SK-N-SH (cell line): ENCODE data around the gene GFY. TPM values are rescaled to one million over a fixed set of nuclear protein-coding genes. Genes with fewer than 3 reads are reported as not detected.

Experiments used
- CTCF ChIA-PET: fragments of 300-600, 350-600 bp; formaldehyde crosslinking; extraction: SDS; loops from one replicate; lab custom pipeline; 2021; lab: Yijun Ruan, JAX
- POLR2A ChIA-PET: fragments of 350-600 bp; sonication (Branson Sonifier 250); formaldehyde crosslinking; extraction: SDS; loops from one replicate; lab custom pipeline; 2020; ENCODE audit warnings: antibody characterized with exemption, inconsistent platforms; lab: Yijun Ruan, JAX
- DNase-seq: peaks from one replicate; pipeline ENCODE4 v3.0.0; 2012
- H2AFZ ChIP-seq: fragments of 200-600 bp; sonication (generic); 2 replicates; pipeline ENCODE4 v1.8.1; 2016; ENCODE audit warnings: antibody characterized with exemption, mild to moderate bottlenecking, low read depth
- H3F3A ChIP-seq: fragments of 200-600 bp; sonication (generic); replicated peaks from 2 replicates; pipeline ENCODE3; 2016; ENCODE audit warnings: antibody characterized with exemption, mild to moderate bottlenecking; ENCODE audit not compliant: insufficient read depth
- H3K27ac ChIP-seq, 2 experiments: fragments of 200-500 bp in 1 of 2; fragments of 200-600 bp in 1 of 2; sonication (Bioruptor generic) in 1 of 2; sonication (generic), shearing (Covaris generic) in 1 of 2; 2 replicates each; pipeline versions ENCODE4 v1.5.1 to v1.6.1; 2014 to 2016; ENCODE audit warnings: low read depth in 2 of 2, inconsistent platforms in 1 of 2, low read length in 1 of 2, mild to moderate bottlenecking in 1 of 2, mixed read lengths in 1 of 2
- H3K27me3 ChIP-seq: fragments of 200-600 bp; sonication (generic), shearing (Covaris generic); 2 replicates; pipeline ENCODE4 v1.6.1; 2016; ENCODE audit warnings: mixed run types; ENCODE audit not compliant: insufficient read depth
- H3K36me3 ChIP-seq, 2 experiments: fragments of 200-500 bp in 1 of 2; fragments of 200-600 bp in 1 of 2; sonication (Bioruptor generic) in 1 of 2; sonication (generic) in 1 of 2; replicated peaks in 1 of 2; 2 replicates each; pipeline versions ENCODE3 to v1.5.1; 2014 to 2016; ENCODE audit warnings: low read length in 1 of 2, mild to moderate bottlenecking in 1 of 2; ENCODE audit not compliant: insufficient read depth in 2 of 2, control insufficient read depth in 1 of 2
- H3K4me1 ChIP-seq, 2 experiments: fragments of 200-500 bp in 1 of 2; fragments of 200-600 bp in 1 of 2; sonication (Bioruptor generic) in 1 of 2; sonication (generic), shearing (Covaris generic) in 1 of 2; 2 replicates each; pipeline versions ENCODE4 v1.5.1 to v1.6.1; 2014 to 2016; ENCODE audit warnings: low read depth in 1 of 2, low read length in 1 of 2, mixed run types in 1 of 2; ENCODE audit not compliant: insufficient read depth in 2 of 2, control insufficient read depth in 1 of 2
- H3K4me2 ChIP-seq: fragments of 200-600 bp; sonication (generic), shearing (Covaris generic); 2 replicates; pipeline ENCODE4 v1.6.1; 2017; ENCODE audit warnings: mixed run types
- H3K4me3 ChIP-seq, 2 experiments: fragments of 200-500 bp in 1 of 2; fragments of 200-600 bp in 1 of 2; sonication (Bioruptor generic) in 1 of 2; sonication (generic), shearing (Covaris generic) in 1 of 2; 2 replicates each; pipeline versions ENCODE4 v1.5.1 to v1.8.1; 2014 to 2016; ENCODE audit warnings: low read depth in 2 of 2, inconsistent platforms in 1 of 2, low read length in 1 of 2, mild to moderate bottlenecking in 1 of 2, mixed read lengths in 1 of 2, moderate library complexity in 1 of 2
- H3K79me2 ChIP-seq: fragments of 200-600 bp; sonication (generic); 2 replicates; pipeline ENCODE4 v1.8.1; 2017; ENCODE audit warnings: mild to moderate bottlenecking; ENCODE audit not compliant: insufficient read depth
- H3K9ac ChIP-seq: fragments of 200-600 bp; sonication (generic); 2 replicates; pipeline ENCODE4 v1.6.1; 2017; ENCODE audit warnings: mixed run types
- H3K9me2 ChIP-seq: fragments of 200-600 bp; sonication (generic); 2 replicates; pipeline ENCODE4 v1.6.1; 2017; ENCODE audit warnings: mixed run types
- H3K9me3 ChIP-seq: fragments of 200-600 bp; sonication (generic); 2 replicates; pipeline ENCODE4 v1.6.1; 2017; ENCODE audit warnings: mixed run types, mild to moderate bottlenecking, moderate library complexity
- H4K20me1 ChIP-seq: fragments of 200-600 bp; sonication (generic); 2 replicates; pipeline ENCODE4 v1.6.1; 2017; ENCODE audit warnings: mild to moderate bottlenecking, mixed run types; ENCODE audit not compliant: insufficient read depth
- CHD2 ChIP-seq: fragments of 150-350 bp; IDR thresholded peaks from 2 replicates; pipeline ENCODE4 v1.6.1; 2018; ENCODE audit warnings: low read length; ENCODE audit not compliant: partially characterized antibody
- EP300 ChIP-seq, 2 experiments: IDR thresholded peaks; 2 replicates each; pipeline versions ENCODE4 v1.4.0 to v1.6.1; 2012; ENCODE audit warnings: borderline replicate concordance in 1 of 2, low read depth in 1 of 2, low read length in 1 of 2
- EZH2phosphoT487 ChIP-seq: fragments of 200-600 bp; sonication (generic); IDR thresholded peaks from 2 replicates; pipeline ENCODE4 v1.6.1; 2017; ENCODE audit warnings: low read depth, mixed run types, mild to moderate bottlenecking, antibody characterized with exemption, moderate library complexity, borderline replicate concordance
- NRF1 ChIP-seq: IDR thresholded peaks from 2 replicates; pipeline ENCODE4 v1.6.1; 2012; ENCODE audit warnings: low read depth, mild to moderate bottlenecking, low read length
- RXRA ChIP-seq: IDR thresholded peaks from 2 replicates; pipeline ENCODE4 v1.4.0; 2012; ENCODE audit warnings: low read depth, mild to moderate bottlenecking, borderline replicate concordance
- TAF1 ChIP-seq: IDR thresholded peaks from 2 replicates; pipeline ENCODE4 v1.6.1; 2012; ENCODE audit warnings: low read depth, mild to moderate bottlenecking, low read length, moderate library complexity, borderline replicate concordance
- TEAD4 ChIP-seq: IDR thresholded peaks from 2 replicates; pipeline ENCODE4 v1.4.0; 2012; ENCODE audit warnings: mild to moderate bottlenecking, borderline replicate concordance; ENCODE audit not compliant: insufficient read depth
- YY1 ChIP-seq: IDR thresholded peaks from 2 replicates; pipeline ENCODE4 v1.4.0; 2012; ENCODE audit warnings: low read depth, mild to moderate bottlenecking
- WGBS: methylation state at CpG from one replicate; pipeline ENCODE4 v1.1.6; 2017; ENCODE audit warnings: low lambda C conversion rate; 5-methylcytosine and 5-hydroxymethylcytosine counted together
- polyA plus RNA-seq, 3 experiments: library from polyadenylated mRNA; depleted of rRNA; stranded (reverse); fragments of >200 nt; gene quantifications; 2 replicates each; pipeline ENCODE4 v1.2.3, GENCODE V29; 2012
- TF ChIP-seq, protein P1 (sequence below): IDR thresholded peaks from 2 replicates; pipeline ENCODE4 v1.6.1; 2012; ENCODE audit warnings: mild to moderate bottlenecking, low read depth, low read length, moderate library complexity
- TF ChIP-seq, protein P2 (sequence below): fragments of 150-350 bp; IDR thresholded peaks from 2 replicates; pipeline ENCODE4 v1.6.1; 2017; ENCODE audit warnings: antibody characterized with exemption, low read length, low read depth, borderline replicate concordance
- TF ChIP-seq, protein P3 (sequence below): IDR thresholded peaks from 2 replicates; pipeline ENCODE4 v1.4.0; 2012; ENCODE audit warnings: low read depth, borderline replicate concordance

Gene GFY
- polyA plus RNA-seq, 1 of the 3 experiments (the other 2 are of a cell fraction), result not detected

DNA sequence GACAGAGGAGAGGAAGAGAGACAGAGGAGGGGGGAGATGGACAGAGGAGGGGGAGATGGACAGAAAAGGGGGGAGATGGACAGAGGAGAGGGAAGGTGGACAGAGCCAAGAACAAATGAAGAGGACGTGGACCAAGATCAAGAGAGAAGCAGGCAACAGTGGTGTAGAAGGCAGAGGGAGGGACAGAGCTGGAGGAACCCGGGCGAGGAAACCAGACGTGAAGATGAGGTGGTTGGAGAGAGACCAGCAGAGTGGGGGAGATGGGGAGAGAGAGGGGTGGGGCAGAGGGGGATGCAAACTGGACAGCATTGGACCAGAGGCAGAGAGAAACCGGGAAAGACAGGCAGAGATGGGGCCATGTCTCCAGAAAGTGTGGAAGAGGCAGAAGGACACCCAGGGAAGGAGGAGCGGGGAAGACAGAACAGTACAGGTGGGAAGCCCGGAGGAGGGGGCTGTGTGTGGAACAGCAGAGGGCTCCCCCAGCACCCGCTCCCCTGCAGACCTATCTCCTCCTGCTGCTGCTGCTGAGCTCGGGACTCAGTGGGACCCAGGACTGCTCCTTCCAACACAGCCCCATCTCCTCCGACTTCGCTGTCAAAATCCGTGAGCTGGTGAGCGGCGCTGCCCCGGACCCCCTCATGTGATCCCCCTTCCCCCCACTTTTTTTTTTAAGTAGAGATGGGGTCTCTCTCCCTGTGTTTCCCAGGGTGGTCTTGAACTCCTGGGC lies 50.2 kb downstream of the GFY start:
- POLR2A ChIA-PET, result no interaction called here
- no peak overlapping the region for H2AFZ ChIP-seq

More for the DNA sequence above, 50.2 kb downstream of the GFY start:
- CTCF ChIA-PET, result interaction anchor here (0.6 to 1.8 kb wide), 10 partner anchors 9 to 104 kb away, joined by 3 to 7 read pairs (median 4); partner anchors contain the start of genes NOSIP and PIH1D1
- no peaks in the 10 kb centered on the region for H3K27me3 ChIP-seq
- WGBS, result 70% methylated on average over 15 of the region's 15 CpGs
- no peaks in the 10 kb centered on the region for H3K36me3 ChIP-seq
- peaks cover 0 to 5% of the 10 kb centered on the region in 2 experiments; a peak in 2 of 4 replicates for H3K4me1 ChIP-seq
- H3K79me2 ChIP-seq, result no peaks in the 10 kb centered on the region
- TF ChIP-seq TEAD4, result no peak
- TF ChIP-seq, protein P1, sequence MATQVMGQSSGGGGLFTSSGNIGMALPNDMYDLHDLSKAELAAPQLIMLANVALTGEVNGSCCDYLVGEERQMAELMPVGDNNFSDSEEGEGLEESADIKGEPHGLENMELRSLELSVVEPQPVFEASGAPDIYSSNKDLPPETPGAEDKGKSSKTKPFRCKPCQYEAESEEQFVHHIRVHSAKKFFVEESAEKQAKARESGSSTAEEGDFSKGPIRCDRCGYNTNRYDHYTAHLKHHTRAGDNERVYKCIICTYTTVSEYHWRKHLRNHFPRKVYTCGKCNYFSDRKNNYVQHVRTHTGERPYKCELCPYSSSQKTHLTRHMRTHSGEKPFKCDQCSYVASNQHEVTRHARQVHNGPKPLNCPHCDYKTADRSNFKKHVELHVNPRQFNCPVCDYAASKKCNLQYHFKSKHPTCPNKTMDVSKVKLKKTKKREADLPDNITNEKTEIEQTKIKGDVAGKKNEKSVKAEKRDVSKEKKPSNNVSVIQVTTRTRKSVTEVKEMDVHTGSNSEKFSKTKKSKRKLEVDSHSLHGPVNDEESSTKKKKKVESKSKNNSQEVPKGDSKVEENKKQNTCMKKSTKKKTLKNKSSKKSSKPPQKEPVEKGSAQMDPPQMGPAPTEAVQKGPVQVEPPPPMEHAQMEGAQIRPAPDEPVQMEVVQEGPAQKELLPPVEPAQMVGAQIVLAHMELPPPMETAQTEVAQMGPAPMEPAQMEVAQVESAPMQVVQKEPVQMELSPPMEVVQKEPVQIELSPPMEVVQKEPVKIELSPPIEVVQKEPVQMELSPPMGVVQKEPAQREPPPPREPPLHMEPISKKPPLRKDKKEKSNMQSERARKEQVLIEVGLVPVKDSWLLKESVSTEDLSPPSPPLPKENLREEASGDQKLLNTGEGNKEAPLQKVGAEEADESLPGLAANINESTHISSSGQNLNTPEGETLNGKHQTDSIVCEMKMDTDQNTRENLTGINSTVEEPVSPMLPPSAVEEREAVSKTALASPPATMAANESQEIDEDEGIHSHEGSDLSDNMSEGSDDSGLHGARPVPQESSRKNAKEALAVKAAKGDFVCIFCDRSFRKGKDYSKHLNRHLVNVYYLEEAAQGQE, result no peak
- no peak for TF ChIP-seq EZH2phosphoT487
- no peak for TF ChIP-seq TAF1
- no peak for TF ChIP-seq EP300 (IDR thresholded peaks at IDR 0.05; ENCODE audit: borderline replicate concordance in 1 of 2, low read depth in 1 of 2, low read length in 1 of 2)
- TF ChIP-seq, protein P2, sequence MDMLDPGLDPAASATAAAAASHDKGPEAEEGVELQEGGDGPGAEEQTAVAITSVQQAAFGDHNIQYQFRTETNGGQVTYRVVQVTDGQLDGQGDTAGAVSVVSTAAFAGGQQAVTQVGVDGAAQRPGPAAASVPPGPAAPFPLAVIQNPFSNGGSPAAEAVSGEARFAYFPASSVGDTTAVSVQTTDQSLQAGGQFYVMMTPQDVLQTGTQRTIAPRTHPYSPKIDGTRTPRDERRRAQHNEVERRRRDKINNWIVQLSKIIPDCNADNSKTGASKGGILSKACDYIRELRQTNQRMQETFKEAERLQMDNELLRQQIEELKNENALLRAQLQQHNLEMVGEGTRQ, result no peak
- TF ChIP-seq YY1, result no peak
- TF ChIP-seq, protein P3, sequence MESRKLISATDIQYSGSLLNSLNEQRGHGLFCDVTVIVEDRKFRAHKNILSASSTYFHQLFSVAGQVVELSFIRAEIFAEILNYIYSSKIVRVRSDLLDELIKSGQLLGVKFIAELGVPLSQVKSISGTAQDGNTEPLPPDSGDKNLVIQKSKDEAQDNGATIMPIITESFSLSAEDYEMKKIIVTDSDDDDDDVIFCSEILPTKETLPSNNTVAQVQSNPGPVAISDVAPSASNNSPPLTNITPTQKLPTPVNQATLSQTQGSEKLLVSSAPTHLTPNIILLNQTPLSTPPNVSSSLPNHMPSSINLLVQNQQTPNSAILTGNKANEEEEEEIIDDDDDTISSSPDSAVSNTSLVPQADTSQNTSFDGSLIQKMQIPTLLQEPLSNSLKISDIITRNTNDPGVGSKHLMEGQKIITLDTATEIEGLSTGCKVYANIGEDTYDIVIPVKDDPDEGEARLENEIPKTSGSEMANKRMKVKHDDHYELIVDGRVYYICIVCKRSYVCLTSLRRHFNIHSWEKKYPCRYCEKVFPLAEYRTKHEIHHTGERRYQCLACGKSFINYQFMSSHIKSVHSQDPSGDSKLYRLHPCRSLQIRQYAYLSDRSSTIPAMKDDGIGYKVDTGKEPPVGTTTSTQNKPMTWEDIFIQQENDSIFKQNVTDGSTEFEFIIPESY, result no peak
- no peak for TF ChIP-seq CHD2
- no peak for TF ChIP-seq RXRA
- TF ChIP-seq NRF1, result no peak
- H3K9ac ChIP-seq, result no peak overlapping the region
- H3K9me2 ChIP-seq, result no peaks in the 10 kb centered on the region
- peaks cover 3% of the 10 kb centered on the region for H3F3A ChIP-seq
- H3K4me3 ChIP-seq, result no peak overlapping the region
- H4K20me1 ChIP-seq, result no peaks in the 10 kb centered on the region
- no peak overlapping the region for H3K27ac ChIP-seq
- no peaks in the 10 kb centered on the region for H3K9me3 ChIP-seq
- DNase-seq, result no peak
- no peak overlapping the region for H3K4me2 ChIP-seq
